ENCODE data around the gene NACAD. TPM values are rescaled to one million over a fixed set of nuclear protein-coding genes. Genes with fewer than 3 reads are reported as not detected.

The NACAD gene
- total and polyA plus RNA-seq, 7 experiments from 2014 or later, result 0.08 to 0.15 TPM; not detected in 5

DNA sequence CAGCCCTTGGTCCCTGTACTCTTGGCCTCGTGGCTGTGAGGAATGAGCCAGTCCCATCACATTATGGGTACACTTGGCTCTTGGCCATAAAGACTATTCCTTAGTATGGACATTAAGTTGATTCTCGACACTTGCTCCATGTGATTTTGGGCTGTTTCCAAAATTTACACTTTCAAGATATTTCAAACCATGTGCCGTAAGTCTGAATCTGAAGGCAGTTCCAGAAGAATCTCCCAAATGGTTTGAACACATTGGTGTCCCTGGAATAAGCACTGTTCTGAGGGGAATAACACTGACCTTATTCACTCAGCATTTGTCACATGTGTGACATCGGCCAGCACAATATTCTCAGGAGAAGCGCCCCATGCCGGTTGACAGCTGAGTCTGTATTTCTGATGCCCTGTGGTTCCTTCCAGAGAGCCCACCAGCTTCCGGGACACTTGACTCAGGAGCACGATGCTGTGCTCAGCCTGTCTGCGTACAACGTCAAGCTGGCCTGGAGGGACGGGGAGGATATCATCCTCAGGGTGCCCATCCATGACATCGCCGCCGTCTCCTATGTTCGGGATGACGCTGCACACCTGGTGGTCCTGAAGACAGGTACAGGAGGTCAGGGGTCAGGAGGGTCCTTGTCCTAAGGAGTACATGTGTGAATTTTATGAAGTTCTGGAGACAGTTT is 24.6 kb downstream of the NACAD start:
- Mint-ChIP-seq H3K4me1 (peaks cover 31 to 66% (median 55%) of the 10 kb centered on the region in 7 donors), H3K27ac (peak overlapping the region in 5 of 9 donors; percentile 7 to 51 (median 28)), H3K4me3 (no peak overlapping the region), H3K36me3 (peaks cover 9 to 59% (median 23%) of the 10 kb centered on the region in 5 donors), H3K9me3 (no peaks in the 10 kb centered on the region), H3K27me3 (no peaks in the 10 kb centered on the region)
- no peak for DNase-seq
- Histone ChIP-seq H3K27ac (ENCODE audit: low read depth, low read length) (no peak overlapping the region), H3K4me1 (ENCODE audit: control insufficient read depth in 2 of 2, insufficient read depth in 2 of 2, low read length in 2 of 2) (peaks cover 0 to 14% of the 10 kb centered on the region in 2 donors), H3K9me3 (ENCODE audit: control insufficient read depth in 2 of 3, low read length in 3 of 3) (no peaks in the 10 kb centered on the region), H3K36me3 (ENCODE audit: control insufficient read depth in 2 of 3, insufficient read depth in 3 of 3, low read length in 3 of 3) (peaks cover 25 to 72% (median 25%) of the 10 kb centered on the region in 3 experiments), H3K27me3 (ENCODE audit: control insufficient read depth in 2 of 2, insufficient read depth in 2 of 2, low read length in 2 of 2) (no peaks in the 10 kb centered on the region), H3K4me3 (ENCODE audit: low read length) (no peak overlapping the region)
- ChIA-PET CTCF (interaction anchor here (0.6 kb wide), 1 partner anchor 626 kb away, joined by 3 read pairs; no protein-coding TSS in a partner anchor), POLR2A (no interaction called here)
- no peak for ATAC-seq
- intact Hi-C loops (cut with micrococcal nuclease), result loop anchor here in 1 of 2 donors (5.0 kb wide), 1 partner anchor 37 kb away; no protein-coding TSS in a partner anchor

DNA sequence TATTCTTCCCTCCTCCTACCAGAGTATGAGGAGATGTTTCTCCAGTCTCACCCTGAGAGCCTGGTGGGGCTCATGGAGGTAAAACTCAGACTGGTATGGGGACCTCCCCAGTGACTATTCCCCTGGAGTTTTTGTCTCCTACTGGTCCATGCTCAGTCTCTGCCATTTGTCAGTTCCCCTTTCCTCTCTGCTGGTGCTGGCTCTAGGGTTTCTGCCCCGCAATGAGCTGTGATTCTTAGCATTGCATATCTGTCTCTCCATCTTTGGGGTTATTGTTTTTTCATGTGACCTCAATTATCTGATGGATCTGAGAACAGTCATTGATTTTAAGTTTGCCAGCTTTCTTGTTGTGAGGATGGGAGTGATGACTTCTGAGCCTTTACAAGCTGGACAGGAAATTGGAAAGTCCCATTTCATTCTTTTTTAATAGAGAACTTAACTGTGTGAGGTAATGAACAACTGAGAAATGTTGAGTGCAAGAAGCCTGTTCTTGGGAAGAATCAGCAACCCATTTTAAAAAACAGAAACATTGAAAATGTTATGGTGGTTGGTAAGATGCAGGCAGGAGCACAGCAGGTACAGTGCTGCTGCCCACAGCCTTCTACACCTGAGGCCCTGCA is 26.9 kb downstream of the NACAD start:
- ChIA-PET CTCF (interaction anchor here (0.7 to 1.2 kb wide), 2 partner anchors 62 to 88 kb away, joined by 3 to 4 read pairs; no protein-coding TSS in a partner anchor), POLR2A (interaction anchor here (1.4 to 1.5 kb wide), 2 partner anchors 30 to 89 kb away, joined by 5 to 11 read pairs; no protein-coding TSS in a partner anchor)
- Histone ChIP-seq H3K36me3 (ENCODE audit: control insufficient read depth in 2 of 3, insufficient read depth in 3 of 3, low read length in 3 of 3) (peaks cover 10 to 53% (median 17%) of the 10 kb centered on the region in 3 experiments), H3K27me3 (ENCODE audit: control insufficient read depth in 2 of 2, insufficient read depth in 2 of 2, low read length in 2 of 2) (no peaks in the 10 kb centered on the region), H3K4me1 (ENCODE audit: control insufficient read depth in 2 of 2, insufficient read depth in 2 of 2, low read length in 2 of 2) (peaks cover 5 to 26% of the 10 kb centered on the region in 2 donors), H3K9me3 (ENCODE audit: control insufficient read depth in 2 of 3, low read length in 3 of 3) (no peaks in the 10 kb centered on the region), H3K27ac (ENCODE audit: low read depth, low read length) (peak overlapping the region; percentile 3), H3K4me3 (ENCODE audit: low read length) (no peak overlapping the region)
- ATAC-seq (no peak), DNase-seq (no peak)
- Mint-ChIP-seq H3K27ac (peak overlapping the region; percentile 48 to 91 (median 71)), H3K9me3 (no peaks in the 10 kb centered on the region), H3K4me3 (peak overlapping the region in 4 of 10 donors; percentile 15 to 55 (median 46)), H3K4me1 (peaks cover 37 to 80% (median 68%) of the 10 kb centered on the region in 7 donors), H3K27me3 (no peaks in the 10 kb centered on the region), H3K36me3 (peaks cover 10 to 54% (median 24%) of the 10 kb centered on the region in 5 donors)
- intact Hi-C loops (cut with micrococcal nuclease), result loop anchor here in 1 of 2 donors (5.0 kb wide), 1 partner anchor 35 kb away; no protein-coding TSS in a partner anchor

DNA sequence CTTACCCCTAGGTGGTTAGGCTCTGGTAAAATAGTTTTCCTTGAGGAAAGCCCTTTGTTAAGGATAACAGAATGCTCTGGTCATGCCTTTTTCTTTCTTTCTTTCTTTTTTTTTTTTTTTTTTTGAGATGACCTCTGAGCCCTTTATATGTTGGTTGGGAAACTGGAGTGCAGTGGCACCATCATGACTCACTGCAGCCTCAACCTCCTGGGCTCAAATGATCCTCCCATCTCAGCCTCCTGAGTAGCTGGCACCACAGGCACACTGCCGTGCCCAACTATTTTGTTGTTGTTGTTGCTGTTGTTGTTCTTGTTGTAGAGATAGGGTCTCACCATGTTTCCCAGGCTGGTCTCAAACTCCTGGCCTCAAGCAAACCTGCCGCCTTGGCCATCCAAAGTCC is 27.4 kb downstream of the NACAD start:
- H3K27ac Mint-ChIP-seq, result peak overlapping the region; percentile 25 to 81 (median 68)

DNA sequence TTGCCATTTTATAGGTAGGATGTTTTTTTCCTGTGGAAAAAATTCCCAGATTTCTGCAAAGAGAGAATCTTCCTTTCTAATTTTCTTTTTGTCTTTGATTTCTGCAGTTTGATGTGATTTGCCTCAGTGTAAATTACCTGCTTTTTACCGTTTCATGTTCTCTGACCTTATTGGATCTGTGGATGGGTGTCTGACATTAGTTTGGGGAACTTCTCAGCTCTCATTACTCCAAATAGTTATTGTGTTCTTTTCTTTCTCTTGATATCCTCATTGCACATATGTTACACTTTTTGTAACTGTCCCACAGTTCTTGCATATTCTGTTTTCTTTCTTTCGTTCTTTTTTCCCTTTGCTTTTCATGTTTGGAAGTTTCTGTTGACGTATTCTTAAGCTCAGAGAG is 28.5 kb downstream of the NACAD start:
- Mint-ChIP-seq H3K27me3 (no peaks in the 10 kb centered on the region), H3K9me3 (no peaks in the 10 kb centered on the region), H3K4me1 (peaks cover 41 to 87% (median 75%) of the 10 kb centered on the region in 7 donors), H3K27ac (peak overlapping the region; percentile 13 to 86 (median 74)), H3K4me3 (peak overlapping the region in 8 of 10 donors; percentile 5 to 59 (median 39)), H3K36me3 (peaks cover 9 to 51% (median 21%) of the 10 kb centered on the region in 5 donors)
- H3K9me3 ChIP-seq (ENCODE audit: control insufficient read depth in 2 of 3, low read length in 3 of 3), result no peaks in the 10 kb centered on the region
- H3K4me1 ChIP-seq (ENCODE audit: control insufficient read depth in 2 of 2, insufficient read depth in 2 of 2, low read length in 2 of 2), result peaks cover 5 to 36% of the 10 kb centered on the region in 2 donors
- intact Hi-C loops (cut with micrococcal nuclease), result loop anchor here in 1 of 2 donors (5.0 kb wide), 1 partner anchor 33 kb away; no protein-coding TSS in a partner anchor
- H3K27me3 ChIP-seq (ENCODE audit: control insufficient read depth in 2 of 2, insufficient read depth in 2 of 2, low read length in 2 of 2), result no peaks in the 10 kb centered on the region
- ATAC-seq (no peak), DNase-seq (no peak)
- H3K27ac ChIP-seq (ENCODE audit: low read depth, low read length), result peak overlapping the region; percentile 22
- ChIA-PET POLR2A (no interaction called here), CTCF (no interaction called here)
- H3K36me3 ChIP-seq (ENCODE audit: control insufficient read depth in 2 of 3, insufficient read depth in 3 of 3, low read length in 3 of 3), result peaks cover 10 to 40% (median 11%) of the 10 kb centered on the region in 3 experiments
- no peak overlapping the region for H3K4me3 ChIP-seq (ENCODE audit: low read length)

More for the DNA sequence above, 27.4 kb downstream of the NACAD start:
- no peaks in the 10 kb centered on the region for H3K9me3 Mint-ChIP-seq
- Histone ChIP-seq H3K36me3 (ENCODE audit: control insufficient read depth in 2 of 3, insufficient read depth in 3 of 3, low read length in 3 of 3) (peaks cover 10 to 49% (median 17%) of the 10 kb centered on the region in 3 experiments), H3K27me3 (ENCODE audit: control insufficient read depth in 2 of 2, insufficient read depth in 2 of 2, low read length in 2 of 2) (no peaks in the 10 kb centered on the region), H3K4me1 (ENCODE audit: control insufficient read depth in 2 of 2, insufficient read depth in 2 of 2, low read length in 2 of 2) (peaks cover 5 to 32% of the 10 kb centered on the region in 2 donors), H3K4me3 (ENCODE audit: low read length) (no peak overlapping the region), H3K27ac (ENCODE audit: low read depth, low read length) (no peak overlapping the region), H3K9me3 (ENCODE audit: control insufficient read depth in 2 of 3, low read length in 3 of 3) (no peaks in the 10 kb centered on the region)
- ATAC-seq (no peak), DNase-seq (no peak)
- intact Hi-C loops (cut with micrococcal nuclease), result loop anchor here in 1 of 2 donors (5.0 kb wide), 1 partner anchor 34 kb away; no protein-coding TSS in a partner anchor
- H3K4me3 Mint-ChIP-seq, result peak overlapping the region in 4 of 10 donors; percentile 5 to 55 (median 30)
- CTCF ChIA-PET, result interaction anchor here (1.2 kb wide), 1 partner anchor 63 kb away, joined by 3 read pairs; no protein-coding TSS in a partner anchor
- H3K27me3 Mint-ChIP-seq, result no peaks in the 10 kb centered on the region
- H3K4me1 Mint-ChIP-seq, result peaks cover 38 to 85% (median 73%) of the 10 kb centered on the region in 7 donors
- peaks cover 10 to 53% (median 21%) of the 10 kb centered on the region in 5 donors for H3K36me3 Mint-ChIP-seq
- POLR2A ChIA-PET, result interaction anchor here (1.5 kb wide), 1 partner anchor 88 kb away, joined by 5 read pairs; no protein-coding TSS in a partner anchor

DNA sequence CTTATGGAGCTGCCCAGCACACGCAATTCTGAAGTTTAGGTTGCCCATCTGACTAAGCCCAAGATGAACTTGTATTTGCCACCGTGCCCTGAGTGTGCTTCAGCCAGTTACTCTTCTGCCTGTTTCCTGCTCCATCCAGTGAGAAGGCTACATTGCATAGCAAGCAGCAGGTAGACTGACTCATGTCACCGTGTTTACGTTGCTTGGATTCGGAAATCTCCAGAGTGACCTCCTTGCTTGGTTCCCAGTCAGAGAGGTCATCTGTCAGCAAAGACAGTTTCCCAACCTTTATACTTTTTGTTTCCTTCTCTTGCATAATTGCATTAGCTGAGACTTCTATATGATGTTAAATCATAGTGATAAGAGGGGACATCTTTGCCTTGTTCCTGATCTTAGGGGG is 30.9 kb downstream of the NACAD start:
- no peak overlapping the region for H3K27ac ChIP-seq (ENCODE audit: low read depth, low read length)
- Mint-ChIP-seq H3K27ac (peak overlapping the region in 8 of 9 donors; percentile 37 to 79 (median 62)), H3K36me3 (peaks cover 9 to 55% (median 28%) of the 10 kb centered on the region in 5 donors), H3K27me3 (no peaks in the 10 kb centered on the region), H3K9me3 (no peaks in the 10 kb centered on the region), H3K4me3 (peak overlapping the region in 6 of 10 donors; percentile 1 to 58 (median 39)), H3K4me1 (peaks cover 55 to 95% (median 86%) of the 10 kb centered on the region in 7 donors)
- DNase-seq, result no peak
- no peaks in the 10 kb centered on the region for H3K9me3 ChIP-seq (ENCODE audit: control insufficient read depth in 2 of 3, low read length in 3 of 3)
- H3K4me3 ChIP-seq (ENCODE audit: low read length), result no peak overlapping the region
- POLR2A ChIA-PET, result interaction anchor here (0.7 kb wide), 2 partner anchors 29 to 1429 kb away, joined by 3 read pairs; no protein-coding TSS in a partner anchor
- CTCF ChIA-PET, result no interaction called here
- H3K4me1 ChIP-seq (ENCODE audit: control insufficient read depth in 2 of 2, insufficient read depth in 2 of 2, low read length in 2 of 2), result peaks cover 5 to 49% of the 10 kb centered on the region in 2 donors
- H3K36me3 ChIP-seq (ENCODE audit: control insufficient read depth in 2 of 3, insufficient read depth in 3 of 3, low read length in 3 of 3), result peaks cover 0 to 32% (median 5%) of the 10 kb centered on the region in 3 experiments
- intact Hi-C loops (cut with micrococcal nuclease), result no loop called here
- H3K27me3 ChIP-seq (ENCODE audit: control insufficient read depth in 2 of 2, insufficient read depth in 2 of 2, low read length in 2 of 2), result no peaks in the 10 kb centered on the region
- no peak for ATAC-seq

DNA sequence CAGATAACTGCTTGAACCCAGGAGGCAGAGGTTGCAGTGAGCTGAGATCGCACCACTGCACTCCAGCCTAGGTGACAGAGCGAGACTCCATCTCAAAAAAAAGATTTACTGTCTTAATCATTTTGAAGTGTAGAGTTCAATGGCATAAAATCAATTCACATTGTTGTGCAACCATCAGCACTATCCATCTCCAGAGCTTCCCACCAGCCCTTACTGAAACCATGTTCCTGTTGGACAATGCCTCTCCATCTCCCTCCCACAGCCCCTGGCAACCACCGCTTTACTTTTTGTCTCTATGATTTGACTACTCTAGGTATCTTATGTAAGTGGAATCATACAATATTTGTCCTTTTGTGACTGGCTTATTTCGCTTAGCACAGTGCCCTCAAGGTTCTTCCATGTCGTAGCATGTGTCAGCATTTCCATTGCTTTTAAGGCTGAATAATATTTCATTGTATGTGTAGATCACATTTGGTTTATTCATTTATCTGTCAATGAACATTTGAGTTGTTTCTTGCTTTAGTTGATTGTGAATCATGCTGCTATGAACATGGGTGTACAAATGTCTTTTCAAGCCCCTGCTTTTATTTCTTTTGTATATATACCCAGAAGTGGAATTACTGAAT is 33.1 kb downstream of the NACAD start:
- POLR2A ChIA-PET, result interaction anchor here (1.4 kb wide), 1 partner anchor 55 kb away, joined by 3 read pairs; no protein-coding TSS in a partner anchor
- H3K9me3 Mint-ChIP-seq, result no peaks in the 10 kb centered on the region
- H3K4me3 Mint-ChIP-seq, result peak overlapping the region in 3 of 10 donors; percentile 27 to 51 (median 49)
- no peaks in the 10 kb centered on the region for H3K27me3 Mint-ChIP-seq
- no peak overlapping the region for H3K27ac ChIP-seq (ENCODE audit: low read depth, low read length)
- H3K27ac Mint-ChIP-seq, result peak overlapping the region in 6 of 9 donors; percentile 33 to 79 (median 55)
- peaks cover 5 to 42% of the 10 kb centered on the region in 2 donors for H3K4me1 ChIP-seq (ENCODE audit: control insufficient read depth in 2 of 2, insufficient read depth in 2 of 2, low read length in 2 of 2)
- H3K4me3 ChIP-seq (ENCODE audit: low read length), result no peak overlapping the region
- H3K36me3 ChIP-seq (ENCODE audit: control insufficient read depth in 2 of 3, insufficient read depth in 3 of 3, low read length in 3 of 3), result peaks cover 0 to 27% (median 5%) of the 10 kb centered on the region in 3 experiments
- peaks cover 18 to 52% (median 32%) of the 10 kb centered on the region in 5 donors for H3K36me3 Mint-ChIP-seq
- no peaks in the 10 kb centered on the region for H3K27me3 ChIP-seq (ENCODE audit: control insufficient read depth in 2 of 2, insufficient read depth in 2 of 2, low read length in 2 of 2)
- H3K4me1 Mint-ChIP-seq, result peaks cover 51 to 93% (median 85%) of the 10 kb centered on the region in 7 donors
- intact Hi-C loops (cut with micrococcal nuclease), result no loop called here
- CTCF ChIA-PET, result no interaction called here
- no peaks in the 10 kb centered on the region for H3K9me3 ChIP-seq (ENCODE audit: control insufficient read depth in 2 of 3, low read length in 3 of 3)
- no peak for DNase-seq
- ATAC-seq, result no peak
